ENCODE measurements around the gene GAL3ST2. TPM values are rescaled to one million over a fixed set of nuclear protein-coding genes. Genes with fewer than 3 reads are reported as not detected.

GAL3ST2 gene
- total RNA-seq, 4 donors from 2014 or later, result 0.80 to 3.3 TPM; not detected in 2

DNA sequence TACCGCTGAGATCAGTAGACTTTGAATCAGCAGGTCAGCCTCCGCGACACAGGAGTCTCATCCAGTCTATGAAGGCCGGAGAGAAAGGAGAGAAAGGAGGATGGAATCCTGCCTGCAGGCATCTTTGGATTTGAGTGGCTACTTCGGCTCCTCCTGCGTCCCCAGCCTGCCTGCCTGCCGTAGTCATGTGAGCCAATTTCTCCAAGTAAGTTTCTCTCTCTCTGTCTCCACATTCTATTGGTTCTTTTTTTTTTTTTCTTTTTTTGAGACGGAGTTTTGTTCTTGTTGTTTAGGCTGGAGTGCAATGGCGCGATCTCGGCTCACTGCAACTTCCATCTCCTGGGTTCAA is 65.4 kb downstream of the GAL3ST2 start:
- no peak for TF ChIP-seq POLR2A (IDR thresholded peaks at IDR 0.05)
- TF ChIP-seq, protein P1, sequence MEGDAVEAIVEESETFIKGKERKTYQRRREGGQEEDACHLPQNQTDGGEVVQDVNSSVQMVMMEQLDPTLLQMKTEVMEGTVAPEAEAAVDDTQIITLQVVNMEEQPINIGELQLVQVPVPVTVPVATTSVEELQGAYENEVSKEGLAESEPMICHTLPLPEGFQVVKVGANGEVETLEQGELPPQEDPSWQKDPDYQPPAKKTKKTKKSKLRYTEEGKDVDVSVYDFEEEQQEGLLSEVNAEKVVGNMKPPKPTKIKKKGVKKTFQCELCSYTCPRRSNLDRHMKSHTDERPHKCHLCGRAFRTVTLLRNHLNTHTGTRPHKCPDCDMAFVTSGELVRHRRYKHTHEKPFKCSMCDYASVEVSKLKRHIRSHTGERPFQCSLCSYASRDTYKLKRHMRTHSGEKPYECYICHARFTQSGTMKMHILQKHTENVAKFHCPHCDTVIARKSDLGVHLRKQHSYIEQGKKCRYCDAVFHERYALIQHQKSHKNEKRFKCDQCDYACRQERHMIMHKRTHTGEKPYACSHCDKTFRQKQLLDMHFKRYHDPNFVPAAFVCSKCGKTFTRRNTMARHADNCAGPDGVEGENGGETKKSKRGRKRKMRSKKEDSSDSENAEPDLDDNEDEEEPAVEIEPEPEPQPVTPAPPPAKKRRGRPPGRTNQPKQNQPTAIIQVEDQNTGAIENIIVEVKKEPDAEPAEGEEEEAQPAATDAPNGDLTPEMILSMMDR (IDR thresholded peaks at IDR 0.05), result no peak
- Histone ChIP-seq H3K4me1 (peaks cover 0 to 22% (median 9%) of the 10 kb centered on the region in 4 donors), H3K4me3 (no peak overlapping the region), H3K36me3 (no peaks in the 10 kb centered on the region), H3K27me3 (no peaks in the 10 kb centered on the region), H3K27ac (no peak overlapping the region), H3K9me3 (no peaks in the 10 kb centered on the region)
- peak in 1 of 3 donors; percentile 45 for DNase-seq

DNA sequence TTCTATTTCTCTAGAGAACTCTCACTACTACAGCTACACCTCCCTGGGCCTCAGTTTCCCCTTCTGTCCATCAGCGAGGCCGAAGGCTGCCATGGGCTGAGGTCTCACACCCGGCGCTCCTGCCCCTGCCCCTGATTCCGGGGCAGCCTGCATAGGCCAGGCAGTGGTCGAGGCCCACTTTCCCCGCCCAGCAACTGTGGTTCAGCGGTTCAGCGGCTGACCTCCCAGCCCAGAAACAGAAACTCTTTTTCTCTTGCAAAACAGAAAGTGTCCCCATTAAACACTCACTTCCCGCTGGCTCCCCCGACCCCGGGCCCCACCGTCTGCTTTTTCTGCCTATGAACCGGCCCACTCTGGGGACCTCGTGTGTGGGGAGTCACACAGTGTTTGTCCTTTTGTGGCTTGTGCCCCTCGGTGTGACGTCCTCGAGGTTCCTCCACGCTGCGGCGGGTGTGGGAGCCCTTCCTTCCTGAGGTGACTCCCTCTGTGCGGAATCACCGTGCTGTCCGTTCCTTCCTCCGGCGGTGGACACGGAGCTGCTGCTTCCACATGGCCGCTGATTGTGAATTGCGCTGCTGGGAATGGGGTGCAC is 66.1 kb downstream of the GAL3ST2 start:
- DNase-seq, result peak; percentile 58 to 85 (median 67)
- Histone ChIP-seq H3K27ac (peak overlapping the region; percentile 39 to 74 (median 54)), H3K27me3 (no peaks in the 10 kb centered on the region), H3K4me3 (peak overlapping the region; percentile 37 to 59 (median 48)), H3K4me1 (peaks cover 0 to 22% (median 9%) of the 10 kb centered on the region in 4 donors), H3K9me3 (no peaks in the 10 kb centered on the region), H3K36me3 (no peaks in the 10 kb centered on the region)
- no peak for TF ChIP-seq POLR2A (IDR thresholded peaks at IDR 0.05)

- TF ChIP-seq, protein P1 (IDR thresholded peaks at IDR 0.05), result no peak
- TF ChIP-seq POLR2A (IDR thresholded peaks at IDR 0.05), result no peak
- H3K4me3 ChIP-seq, result peak overlapping the region; percentile 37 to 59 (median 48)
- no peaks in the 10 kb centered on the region for H3K9me3 ChIP-seq
- H3K27ac ChIP-seq, result peak overlapping the region; percentile 39 to 74 (median 54)
- H3K27me3 ChIP-seq, result no peaks in the 10 kb centered on the region
- H3K36me3 ChIP-seq, result no peaks in the 10 kb centered on the region
- peaks cover 0 to 22% (median 9%) of the 10 kb centered on the region in 4 donors for H3K4me1 ChIP-seq
- DNase-seq, result peak in 2 of 3 donors; percentile 45 to 47
These were observed 66.9 kb downstream of the GAL3ST2 start for GRCh38 chr2:241843321-241844065.

- peaks cover 0 to 22% (median 9%) of the 10 kb centered on the region in 4 donors for H3K4me1 ChIP-seq
- DNase-seq, result peak; percentile 59 to 86 (median 79)
- no peak for TF ChIP-seq POLR2A (IDR thresholded peaks at IDR 0.05)
- TF ChIP-seq, protein P1 (IDR thresholded peaks at IDR 0.05), result peak in 3 of 6 experiments; percentile 45 to 61 (median 49)
- peak overlapping the region; percentile 32 to 74 (median 52) for H3K27ac ChIP-seq
- no peaks in the 10 kb centered on the region for H3K36me3 ChIP-seq
- H3K4me3 ChIP-seq, result peak overlapping the region; percentile 37 to 59 (median 48)
- H3K27me3 ChIP-seq, result no peaks in the 10 kb centered on the region
- H3K9me3 ChIP-seq, result no peaks in the 10 kb centered on the region
These were observed 67.6 kb downstream of the GAL3ST2 start for GRCh38 chr2:241844066-241844728.

GRCh38 chr2:241844831-241845578 is 68.4 kb downstream of the GAL3ST2 start:
- Histone ChIP-seq H3K4me1 (peaks cover 0 to 22% (median 9%) of the 10 kb centered on the region in 4 donors), H3K36me3 (no peaks in the 10 kb centered on the region), H3K9me3 (no peaks in the 10 kb centered on the region), H3K4me3 (peak overlapping the region in 3 of 4 donors; percentile 26 to 51 (median 46)), H3K27ac (peak overlapping the region in 1 of 4 donors; percentile 74), H3K27me3 (no peaks in the 10 kb centered on the region)
- no peak for TF ChIP-seq POLR2A (IDR thresholded peaks at IDR 0.05)
- TF ChIP-seq, protein P1 (IDR thresholded peaks at IDR 0.05), result no peak
- DNase-seq, result no peak

Measured in Peyer's patch (tissue), 4 donors.